ENCODE measurements around the gene RGS2.

RGS2 gene

GRCh38 chr1:192849442-192849841 lies 40.6 kb downstream of the RGS2 start:
- Histone ChIP-seq H3K36me3 (replicated peaks; ENCODE audit: insufficient read depth, low read length) (no peaks in the 10 kb centered on the region), H3K9me3 (replicated peaks; ENCODE audit: insufficient read depth, low read length) (no peaks in the 10 kb centered on the region), H3K4me3 (ENCODE audit: low read length) (no peak overlapping the region), H3K4me1 (ENCODE audit: low read length) (no peaks in the 10 kb centered on the region), H3K9ac (ENCODE audit: low read length) (no peak overlapping the region), H2AFZ (ENCODE audit: low read length) (no peak overlapping the region), H3K4me2 (ENCODE audit: low read depth, low read length) (no peak overlapping the region), H3K27me3 (replicated peaks; ENCODE audit: insufficient read depth, low read length) (no peaks in the 10 kb centered on the region), H3K27ac (ENCODE audit: low read length) (no peak overlapping the region), H4K20me1 (ENCODE audit: insufficient read depth, low read length) (no peaks in the 10 kb centered on the region), H3K9me2 (replicated peaks; ENCODE audit: insufficient read depth, low read length) (no peaks in the 10 kb centered on the region), H3K79me2 (ENCODE audit: low read length) (no peaks in the 10 kb centered on the region), H3F3A (ENCODE audit: insufficient read depth, low read length) (no peaks in the 10 kb centered on the region)
- DNase-seq: no peak
- TF ChIP-seq EZH2 (optimal IDR thresholded peaks at IDR 0.05; ENCODE audit: low read depth, low read length) (no peak), EZH2phosphoT487 (IDR thresholded peaks at IDR 0.05; ENCODE audit: low read length) (no peak), CTCF (IDR thresholded peaks at IDR 0.05; ENCODE audit: low read length) (no peak)

GRCh38 chr1:192852001-192852947 lies 43.4 kb downstream of the RGS2 start:
- Histone ChIP-seq H3K79me2 (ENCODE audit: low read length) (no peaks in the 10 kb centered on the region), H3K4me2 (ENCODE audit: low read depth, low read length) (no peak overlapping the region), H3K36me3 (replicated peaks; ENCODE audit: insufficient read depth, low read length) (no peaks in the 10 kb centered on the region), H3K9me2 (replicated peaks; ENCODE audit: insufficient read depth, low read length) (no peaks in the 10 kb centered on the region), H3K4me3 (ENCODE audit: low read length) (no peak overlapping the region), H3K27ac (ENCODE audit: low read length) (no peak overlapping the region), H2AFZ (ENCODE audit: low read length) (no peak overlapping the region), H3K4me1 (ENCODE audit: low read length) (no peaks in the 10 kb centered on the region), H3F3A (ENCODE audit: insufficient read depth, low read length) (no peaks in the 10 kb centered on the region), H3K9ac (ENCODE audit: low read length) (no peak overlapping the region), H4K20me1 (ENCODE audit: insufficient read depth, low read length) (no peaks in the 10 kb centered on the region), H3K27me3 (replicated peaks; ENCODE audit: insufficient read depth, low read length) (no peaks in the 10 kb centered on the region), H3K9me3 (replicated peaks; ENCODE audit: insufficient read depth, low read length) (no peaks in the 10 kb centered on the region)
- no peak for DNase-seq
- TF ChIP-seq EZH2 (optimal IDR thresholded peaks at IDR 0.05; ENCODE audit: low read depth, low read length) (no peak), EZH2phosphoT487 (IDR thresholded peaks at IDR 0.05; ENCODE audit: low read length) (no peak), CTCF (IDR thresholded peaks at IDR 0.05; ENCODE audit: low read length) (no peak)

GRCh38 chr1:192858456-192858855 lies 49.6 kb downstream of the RGS2 start:
- Histone ChIP-seq H3K9ac (ENCODE audit: low read length) (no peak overlapping the region), H3K4me1 (ENCODE audit: low read length) (peaks cover 4% of the 10 kb centered on the region; the same call in 1 of the 2 replicates), H4K20me1 (ENCODE audit: insufficient read depth, low read length) (no peaks in the 10 kb centered on the region), H3K9me3 (replicated peaks; ENCODE audit: insufficient read depth, low read length) (no peaks in the 10 kb centered on the region), H3K79me2 (ENCODE audit: low read length) (no peaks in the 10 kb centered on the region), H3K27ac (ENCODE audit: low read length) (no peak overlapping the region), H3F3A (ENCODE audit: insufficient read depth, low read length) (0 out of 2 replicates have a peak, but pooled peaks cover 3% of the 10 kb centered on the region), H3K4me3 (ENCODE audit: low read length) (no peak overlapping the region), H2AFZ (ENCODE audit: low read length) (no peak overlapping the region), H3K9me2 (replicated peaks; ENCODE audit: insufficient read depth, low read length) (no peaks in the 10 kb centered on the region), H3K4me2 (ENCODE audit: low read depth, low read length) (no peak overlapping the region), H3K36me3 (replicated peaks; ENCODE audit: insufficient read depth, low read length) (no peaks in the 10 kb centered on the region), H3K27me3 (replicated peaks; ENCODE audit: insufficient read depth, low read length) (no peaks in the 10 kb centered on the region)
- TF ChIP-seq EZH2 (optimal IDR thresholded peaks at IDR 0.05; ENCODE audit: low read depth, low read length) (no peak), EZH2phosphoT487 (IDR thresholded peaks at IDR 0.05; ENCODE audit: low read length) (no peak), CTCF (IDR thresholded peaks at IDR 0.05; ENCODE audit: low read length) (no peak)
- peak; percentile 18 for DNase-seq
